Testis (tissue), 3 donors: ENCODE results near the gene RSPH9. TPM values are rescaled to one million over a fixed set of nuclear protein-coding genes. Genes with fewer than 3 reads are reported as not detected.

Experiments
- DNase-seq: peaks from one replicate; pipeline ENCODE4 v3.0.0-alpha.2; 2019
- H3K27ac ChIP-seq, 2 donors: fragments of 200-600 bp; sonication (generic); one replicate each; pipeline ENCODE4 v1.5.1; 2019
- H3K27me3 ChIP-seq: fragments of 200-600 bp; sonication (generic); one replicate; pipeline ENCODE4 v1.5.1; 2019
- H3K36me3 ChIP-seq: fragments of 200-600 bp; sonication (generic); one replicate; pipeline ENCODE4 v1.5.1; 2017; ENCODE audit warnings: low read depth; ENCODE audit errors: missing control alignments
- H3K4me1 ChIP-seq: fragments of 200-600 bp; sonication (generic); one replicate; pipeline ENCODE4 v1.5.1; 2019
- H3K4me3 ChIP-seq, 2 donors: fragments of 200-600 bp; sonication (generic); one replicate each; pipeline ENCODE4 v1.5.1; 2017 to 2019
- H3K9me3 ChIP-seq: fragments of 200-600 bp; sonication (generic); one replicate; pipeline ENCODE4 v1.5.1; 2017
- CTCF ChIP-seq, 3 experiments: fragments of 450-650 bp in 2 of 3; fragments of 200-600 bp in 1 of 3; sonication (generic) in 1 of 3; IDR thresholded peaks; one replicate each; pipeline ENCODE4 v1.5.1; 2016 to 2019; ENCODE audit warnings: antibody characterized with exemption in 3 of 3, mild to moderate bottlenecking in 2 of 3, moderate library complexity in 1 of 3
- POLR2A ChIP-seq: fragments of 450-650 bp; IDR thresholded peaks from one replicate; pipeline ENCODE4 v1.6.1; 2017; ENCODE audit warnings: antibody characterized with exemption, mild to moderate bottlenecking, moderate library complexity
- WGBS, 2 donors: methylation state at CpG; one replicate each; pipeline ENCODE4 v1.1.5; 2018; 5-methylcytosine and 5-hydroxymethylcytosine counted together
- intact Hi-C: fragments of 100-400 bp; cut with DNase I; formaldehyde crosslinking; loops from one replicate; pipeline ENCODE4 v1.15.1; 2023; ENCODE audit warnings: low total_unique reads
- polyA plus RNA-seq: library from polyadenylated mRNA; stranded (reverse); fragments of 350-450 nt; fragmentation: Illumina TruSeq; extraction: RNeasy Lipid Tissue Mini Kit (QIAGEN cat#74804); gene quantifications from one replicate; pipeline ENCODE4 v1.2.3, GENCODE V29; 2014; ENCODE audit warnings: low read depth, low replicate concordance; ENCODE audit not compliant: insufficient read depth
- total RNA-seq, 2 donors: library from RNA; depleted of rRNA; stranded (reverse); fragments of >200 nt; gene quantifications; one replicate each; pipeline ENCODE4 v1.2.3, GENCODE V29; 2016

RSPH9 gene
- total and polyA plus RNA-seq, 3 donors from 2014 or later, result 6.1 to 22.8 (median 8.3) TPM

GRCh38 chr6:43715056-43715788 lies 70.4 kb downstream of the RSPH9 start:
- Histone ChIP-seq H3K4me3 (no peak overlapping the region), H3K36me3 (no peaks in the 10 kb centered on the region), H3K27me3 (no peaks in the 10 kb centered on the region), H3K27ac (no peak overlapping the region), H3K4me1 (no peaks in the 10 kb centered on the region), H3K9me3 (no peaks in the 10 kb centered on the region)
- intact Hi-C loops, result no loop called here
- no peak for DNase-seq
- WGBS, 2 donors, result 90% methylated on average over 2 to 5 of the region's 5 CpGs
- TF ChIP-seq CTCF (IDR thresholded peaks at IDR 0.05) (no peak), POLR2A (no peak)

DNA sequence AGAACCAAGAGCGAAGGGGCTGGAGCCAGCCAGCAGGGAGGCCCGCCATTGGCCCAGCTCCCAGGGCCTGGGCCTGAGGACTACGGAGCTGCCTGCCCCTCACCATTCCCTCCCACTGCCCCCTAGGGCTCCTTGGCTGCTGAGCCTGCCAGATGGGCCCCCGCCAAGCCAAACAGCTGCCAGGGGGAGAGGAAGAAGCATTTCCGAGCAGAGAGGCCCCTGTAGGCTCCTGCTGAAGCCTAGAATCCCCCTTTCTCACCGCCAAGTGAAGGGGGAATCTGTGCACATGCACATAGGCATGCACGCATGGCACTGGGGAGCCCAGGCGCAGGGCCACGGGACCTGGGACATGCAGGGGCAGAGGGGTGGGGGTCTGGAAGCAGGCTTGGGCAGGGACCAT lies 71.3 kb downstream of the RSPH9 start:
- Histone ChIP-seq H3K27ac (no peak overlapping the region), H3K36me3 (no peaks in the 10 kb centered on the region), H3K4me3 (no peak overlapping the region), H3K27me3 (no peaks in the 10 kb centered on the region), H3K4me1 (no peaks in the 10 kb centered on the region), H3K9me3 (no peaks in the 10 kb centered on the region)
- TF ChIP-seq POLR2A, result no peak
- TF ChIP-seq CTCF (IDR thresholded peaks at IDR 0.05), result no peak
- 62 to 83% methylated on average over 5 to 9 of the region's 9 CpGs for WGBS, 2 donors
- no peak for DNase-seq
- intact Hi-C loops, result no loop called here

DNA sequence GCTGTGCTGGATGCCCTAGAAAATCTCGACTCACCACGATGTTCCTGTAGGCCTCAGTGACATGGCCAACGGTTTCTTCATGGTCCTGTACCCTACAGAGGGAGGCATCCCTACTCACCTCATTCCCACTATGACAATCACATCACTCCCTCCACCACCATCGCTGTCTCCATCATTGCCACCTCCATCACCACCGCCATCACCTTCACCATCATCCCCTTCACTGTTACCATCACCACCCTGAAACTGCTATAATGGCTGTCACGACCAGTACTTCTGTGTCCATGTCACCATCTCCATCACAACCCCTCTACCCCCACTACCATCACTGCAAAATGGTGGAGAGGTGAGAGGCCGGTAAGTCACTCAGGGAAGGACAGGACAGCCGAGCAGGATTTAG lies 72.6 kb downstream of the RSPH9 start:
- H3K4me1 ChIP-seq, result no peaks in the 10 kb centered on the region
- no peak overlapping the region for H3K27ac ChIP-seq
- no peaks in the 10 kb centered on the region for H3K36me3 ChIP-seq
- DNase-seq, result no peak
- H3K9me3 ChIP-seq, result no peaks in the 10 kb centered on the region
- WGBS, 2 donors, result 89 to 90% methylated on average over 8 of the region's 8 CpGs
- no peak overlapping the region for H3K4me3 ChIP-seq
- H3K27me3 ChIP-seq, result no peaks in the 10 kb centered on the region
- intact Hi-C loops, result no loop called here
- no peak for TF ChIP-seq CTCF (IDR thresholded peaks at IDR 0.05)
- no peak for TF ChIP-seq POLR2A

GRCh38 chr6:43717822-43718221 lies 73.0 kb downstream of the RSPH9 start:
- intact Hi-C loops, result no loop called here
- Histone ChIP-seq H3K27me3 (no peaks in the 10 kb centered on the region), H3K4me1 (no peaks in the 10 kb centered on the region), H3K9me3 (no peaks in the 10 kb centered on the region), H3K4me3 (no peak overlapping the region), H3K27ac (no peak overlapping the region), H3K36me3 (no peaks in the 10 kb centered on the region)
- 56 to 61% methylated on average over 8 to 12 of the region's 12 CpGs for WGBS, 2 donors
- DNase-seq, result peak; percentile 27
- TF ChIP-seq CTCF (IDR thresholded peaks at IDR 0.05) (no peak), POLR2A (no peak)
